ENCODE results near the gene NAA20.

The NAA20 gene

DNA sequence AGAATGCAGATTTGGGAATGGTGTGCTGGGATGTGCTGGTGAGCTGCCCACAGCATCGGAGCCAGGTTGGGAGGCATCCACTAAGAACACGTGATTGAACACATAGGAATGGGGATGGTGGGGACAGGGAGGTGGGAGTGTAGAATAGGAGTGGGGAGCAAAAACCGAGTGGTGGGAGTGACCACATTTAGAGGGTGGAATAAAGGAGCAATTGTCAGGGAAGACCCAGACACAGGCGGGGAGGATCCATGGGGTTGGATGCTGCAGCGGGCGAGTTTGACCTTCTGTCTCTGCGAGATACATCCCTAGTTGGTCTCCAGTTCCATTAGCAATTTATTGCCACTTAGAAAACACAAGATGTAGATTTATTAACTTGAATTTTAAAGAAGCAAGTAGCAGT is 4.7 kb downstream of the NAA20 start:
- DNase-seq, result no peak

DNA sequence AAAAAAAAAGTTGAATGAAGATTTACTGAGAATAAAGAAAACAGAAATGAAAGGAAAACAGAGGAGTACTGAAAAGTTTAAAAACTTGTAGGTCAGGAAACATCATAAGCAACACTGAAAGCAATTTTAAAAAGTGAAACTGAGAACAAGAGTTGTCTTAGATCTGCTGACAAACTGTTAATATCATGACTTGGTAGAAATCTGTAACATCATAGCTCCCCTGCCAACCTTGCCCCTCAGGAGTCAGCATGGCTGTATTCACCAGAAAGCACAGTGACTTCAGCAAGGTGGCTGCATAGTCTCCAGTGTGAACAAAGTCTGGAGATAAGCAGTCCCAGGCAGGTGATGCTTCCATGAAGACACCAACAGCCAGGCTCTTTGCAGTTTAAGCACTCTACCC is 5.3 kb downstream of the NAA20 start:
- no peak for DNase-seq

DNA sequence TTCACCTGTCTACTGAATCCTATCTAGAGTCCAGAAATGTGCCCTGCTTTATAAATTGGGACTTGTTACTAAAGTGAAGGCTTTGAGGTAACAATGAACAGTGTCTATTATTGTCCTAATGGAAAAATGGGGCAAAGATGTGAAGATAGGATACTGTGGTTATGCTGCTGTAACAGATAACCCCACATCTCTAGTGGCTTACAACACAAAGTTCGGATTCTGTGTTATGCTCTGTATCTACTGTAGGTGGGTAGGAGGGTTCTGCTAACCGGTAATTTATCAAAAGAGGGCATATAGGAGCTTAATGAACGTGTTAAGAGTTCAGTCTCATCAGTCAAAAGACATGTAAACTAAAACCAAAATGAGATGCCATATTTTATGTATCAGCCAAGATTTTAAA is 6.2 kb downstream of the NAA20 start:
- DNase-seq, result no peak

DNA sequence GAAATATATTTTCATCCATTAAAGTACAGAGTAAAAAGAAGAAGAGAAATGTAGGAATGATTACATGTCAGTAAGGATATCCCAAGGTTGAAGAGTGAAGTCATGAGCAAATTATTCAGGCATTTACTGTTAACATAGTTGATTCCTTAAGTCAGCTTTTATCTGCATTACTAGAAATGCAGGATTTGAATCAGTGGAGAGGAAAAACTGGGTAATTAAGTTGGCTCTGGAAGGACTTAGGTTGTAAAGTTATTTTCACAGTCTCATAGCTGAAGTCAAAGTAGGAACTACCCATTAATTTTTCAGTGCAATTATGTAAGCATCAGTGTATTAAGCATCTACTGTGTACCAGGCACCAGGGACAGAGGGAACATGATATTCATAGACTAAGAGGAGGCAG is 7.8 kb downstream of the NAA20 start:
- DNase-seq, result no peak

DNA sequence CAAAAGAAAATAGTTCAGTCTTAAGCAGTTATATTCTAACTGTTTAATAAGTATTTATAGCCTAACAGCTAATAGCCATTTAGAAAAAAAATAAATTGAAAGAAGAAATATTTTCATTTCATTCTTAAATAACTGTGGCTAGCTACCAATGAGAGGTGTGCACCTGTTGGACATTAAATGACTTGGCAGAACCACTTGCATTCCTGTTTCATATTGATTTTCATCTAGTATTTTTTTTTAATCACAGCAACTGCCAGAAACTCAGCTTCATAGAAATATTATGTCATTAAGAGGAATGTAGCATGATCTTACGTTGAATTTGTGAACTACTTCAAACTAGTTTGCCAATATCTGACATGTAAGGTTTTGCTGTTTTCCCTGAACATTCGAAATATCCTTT is 10.1 kb downstream of the NAA20 start:
- no peak for DNase-seq

DNA sequence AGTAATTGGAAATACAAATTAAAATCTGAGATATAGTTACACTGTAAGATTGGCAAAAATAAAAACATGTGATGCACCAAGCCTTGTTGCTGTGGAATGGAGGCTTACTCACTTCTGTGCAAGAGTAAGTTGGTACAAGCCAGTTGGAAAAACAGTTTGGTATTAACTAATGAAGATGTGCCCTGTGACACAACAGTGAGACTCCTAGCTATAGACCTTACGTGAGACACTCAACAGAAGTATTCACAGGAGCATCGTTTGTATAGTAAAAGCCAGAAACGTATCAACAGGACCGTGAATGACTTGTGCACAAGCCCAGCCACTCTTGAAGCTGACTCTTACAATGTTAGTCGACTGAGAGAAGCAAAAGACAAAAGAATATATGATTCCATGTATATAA is 14.6 kb downstream of the NAA20 start:
- DNase-seq, result no peak

DNA sequence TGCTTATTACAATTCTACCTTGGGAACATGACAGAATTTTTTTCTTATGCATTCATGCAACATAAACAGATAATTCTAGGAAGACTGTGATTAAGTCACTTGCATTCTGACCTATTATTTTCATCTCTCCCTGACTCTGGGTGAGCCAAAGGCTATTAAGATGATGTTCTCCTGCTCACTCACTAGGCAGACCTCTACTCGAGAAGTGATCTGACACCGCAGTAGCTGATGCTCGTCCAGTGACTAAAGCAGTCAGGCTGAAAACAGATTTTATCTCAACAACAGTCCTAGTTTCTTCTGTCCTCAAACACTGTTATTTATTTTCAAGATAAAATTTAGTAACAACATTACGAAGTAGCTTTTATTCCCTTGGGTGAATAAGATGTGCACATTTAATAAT is 17.3 kb downstream of the NAA20 start:
- no peak for DNase-seq

DNA sequence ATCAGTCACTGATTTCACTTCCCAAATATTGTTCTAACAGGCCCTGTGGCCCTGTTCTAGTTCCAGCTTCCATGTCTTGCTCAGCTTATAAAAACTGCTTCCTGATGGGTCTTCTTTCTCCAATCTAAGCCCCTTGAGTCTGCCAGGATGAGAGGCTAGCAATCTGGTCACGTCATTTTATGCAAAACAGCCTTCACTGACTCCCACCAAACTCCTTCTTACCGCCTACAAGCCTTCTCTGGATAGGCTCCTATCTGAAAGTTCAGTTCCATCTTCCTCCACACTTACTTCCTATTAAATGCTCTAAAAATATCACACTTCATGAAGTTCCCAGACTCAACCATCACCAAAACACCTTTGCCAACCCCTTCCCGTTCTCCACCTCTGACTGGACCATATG is 19.6 kb downstream of the NAA20 start:
- DNase-seq, result no peak

DNA sequence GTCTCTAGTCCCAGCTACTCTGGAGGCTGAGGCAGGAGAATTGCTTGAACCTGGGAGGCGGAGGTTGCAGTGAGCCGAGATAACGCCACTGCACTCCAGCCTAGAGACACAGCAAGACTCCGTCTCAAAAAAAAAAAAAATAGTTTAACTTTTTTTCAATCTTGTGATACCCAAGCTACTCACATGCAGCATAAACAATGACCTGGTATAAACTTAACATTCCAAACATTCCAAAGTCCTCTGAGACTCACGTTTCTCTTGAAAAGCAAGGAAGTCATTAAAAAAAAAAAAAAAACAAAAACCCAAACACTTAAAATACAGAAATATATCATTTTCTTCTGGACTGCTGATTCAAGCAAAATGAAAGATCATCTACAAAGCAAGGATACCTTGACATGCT is 20.8 kb downstream of the NAA20 start:
- no peak for DNase-seq

DNA sequence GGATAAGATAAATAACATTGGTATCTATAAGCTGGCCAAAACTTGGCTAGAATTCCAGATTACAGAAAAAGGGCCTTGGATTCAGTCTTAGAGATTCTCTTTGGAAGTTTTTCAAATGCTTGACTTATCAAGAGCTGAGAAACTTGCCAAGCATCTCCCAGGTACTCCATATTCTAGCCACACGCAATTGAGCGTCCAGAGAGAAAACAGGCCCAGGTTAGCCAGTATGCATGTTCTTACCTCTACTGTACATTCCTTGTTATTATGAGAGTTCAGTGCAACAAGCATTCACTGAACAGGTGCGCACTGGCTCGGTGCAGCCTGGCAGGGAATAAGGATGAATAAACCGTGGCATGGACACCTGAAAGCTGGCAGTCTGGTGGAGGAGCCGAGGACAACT is 21.4 kb downstream of the NAA20 start:
- DNase-seq, result no peak

DNA sequence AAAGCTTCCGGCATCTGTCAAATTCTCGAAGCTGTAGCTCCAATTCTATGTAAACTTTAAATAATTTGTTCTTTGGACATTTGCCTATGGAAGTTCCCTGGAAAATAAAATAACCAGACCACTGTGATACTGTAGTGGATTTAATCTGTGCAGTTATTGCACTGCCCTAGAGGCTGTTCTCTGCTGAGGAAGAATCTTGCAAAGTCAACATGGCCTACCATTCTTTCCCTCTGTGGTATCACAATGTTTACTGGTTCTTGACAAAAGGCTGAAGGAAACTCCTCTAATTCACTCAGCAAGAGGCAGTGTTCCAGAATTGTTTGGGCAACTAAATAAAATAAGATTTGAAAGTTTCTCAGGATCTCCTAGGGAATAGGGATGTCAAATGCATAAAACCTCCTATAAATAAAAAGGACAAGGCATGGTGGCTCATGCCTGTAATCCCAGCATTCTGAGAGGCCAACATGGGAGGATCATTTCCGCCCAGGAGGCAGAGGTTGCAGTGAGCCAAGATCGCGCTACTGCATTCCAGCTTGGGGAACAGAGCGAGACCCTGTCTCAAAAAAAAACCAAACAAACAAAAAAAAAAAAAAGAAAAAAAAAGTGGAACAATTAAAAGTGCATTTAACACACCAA is 22.7 kb downstream of the NAA20 start:
- DNase-seq, result no peak

DNA sequence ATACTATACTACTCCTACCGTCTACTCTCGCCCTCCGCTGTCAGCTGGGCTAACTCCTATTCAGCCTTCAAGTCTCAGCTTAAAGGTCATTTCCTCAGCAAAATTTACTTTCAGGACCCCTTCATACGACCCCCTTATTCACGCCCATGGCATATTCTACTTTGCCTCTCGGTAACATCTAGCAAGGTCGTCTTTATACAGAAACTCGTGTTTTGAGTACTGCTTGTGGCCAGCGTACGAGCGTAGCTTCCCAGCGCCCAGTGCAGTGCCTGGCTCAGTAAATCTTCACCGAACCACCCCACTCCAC is 34.6 kb downstream of the NAA20 start:
- DNase-seq, result no peak

DNA sequence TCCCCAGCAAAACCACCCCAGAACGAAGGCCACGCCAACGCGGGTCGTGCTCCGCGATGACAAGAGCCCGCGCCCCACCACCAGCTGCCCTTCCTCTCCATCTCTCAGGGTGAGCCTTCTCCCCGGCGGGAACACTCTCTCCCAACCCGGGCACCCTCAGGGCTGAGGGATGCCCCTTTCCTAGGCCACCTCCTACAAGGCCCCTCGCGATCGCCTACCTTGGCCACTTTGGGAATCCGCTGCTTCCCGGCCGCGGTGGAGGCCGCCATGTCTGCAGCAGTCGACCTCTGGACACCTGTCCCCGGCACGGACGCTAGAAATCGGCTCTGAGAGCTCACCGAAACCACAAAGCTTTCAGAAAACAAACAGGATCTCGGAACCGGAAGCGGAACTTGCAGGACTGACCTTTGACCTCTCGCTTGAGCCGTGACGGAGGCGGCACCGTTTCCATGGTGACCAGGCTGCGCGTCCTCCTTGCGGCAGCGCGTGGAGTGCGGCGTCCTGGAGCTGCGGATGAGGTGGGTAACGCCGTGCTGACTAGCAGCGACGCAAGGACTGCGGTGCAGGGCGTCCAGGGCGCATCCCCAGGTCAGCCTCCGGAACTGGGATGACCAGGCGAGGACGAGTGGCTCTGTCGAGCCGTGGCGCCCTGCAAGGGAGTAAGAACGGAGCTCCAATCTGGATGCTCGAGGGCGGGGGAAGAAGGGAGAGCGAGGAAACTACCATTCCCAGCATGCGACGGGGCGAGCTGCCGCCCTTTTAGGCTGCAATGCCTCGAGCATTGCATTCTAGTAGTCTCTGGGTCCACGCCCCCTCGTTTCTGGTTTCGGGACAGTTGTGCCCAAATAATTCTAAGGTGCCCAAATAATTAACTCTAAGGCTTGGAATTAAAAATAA is 35.2 kb downstream of the NAA20 start, which contains the start of the genes CFAP61 and CRNKL1:
Gene CFAP61, plus strand, starts transcription at position 459 of the 897 bp plus-strand sequence. CDS start 4,122 bp downstream, outside the sequence.
Gene CRNKL1, minus strand, starts transcription at position 393 of the 897 bp plus-strand sequence. Its CDS starts 124 bp downstream, at position 269.
- peak; percentile 93 for DNase-seq

DNA sequence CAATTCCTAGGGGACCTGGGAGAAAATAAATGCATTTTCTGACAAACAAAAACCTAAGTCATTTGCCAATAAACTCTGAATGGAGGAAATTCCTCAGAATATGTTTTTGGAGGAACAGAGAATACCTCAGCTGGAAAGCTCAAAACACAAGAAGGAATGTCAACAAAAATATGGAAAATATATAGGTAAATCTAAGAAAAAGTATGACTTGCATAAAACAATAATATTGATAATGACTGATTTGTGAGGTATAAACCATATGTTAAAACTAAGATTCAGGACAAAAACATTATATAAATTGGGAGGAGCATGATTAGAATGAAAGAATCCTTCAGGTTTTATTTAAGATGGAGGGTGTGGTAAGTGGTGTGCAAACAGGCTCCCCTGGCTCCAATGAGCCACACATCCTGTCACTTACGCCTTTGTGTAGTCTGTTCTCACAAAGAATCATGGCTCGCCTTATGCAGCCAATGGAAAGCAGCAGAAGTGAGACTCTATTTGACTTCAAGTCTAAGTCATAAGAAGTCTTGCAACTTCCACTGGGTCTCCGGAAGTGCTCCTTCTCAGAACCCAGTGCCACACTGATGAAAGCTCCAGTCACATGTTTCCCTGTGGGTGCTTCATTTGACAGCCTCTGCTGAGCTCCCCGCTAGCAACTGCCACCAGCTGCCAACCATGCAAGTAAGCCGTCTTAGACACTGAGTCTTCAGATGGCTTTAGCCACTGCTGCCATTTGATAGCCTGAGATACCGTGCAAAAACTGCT is 43.3 kb downstream of the NAA20 start:
- no peak for DNase-seq

DNA sequence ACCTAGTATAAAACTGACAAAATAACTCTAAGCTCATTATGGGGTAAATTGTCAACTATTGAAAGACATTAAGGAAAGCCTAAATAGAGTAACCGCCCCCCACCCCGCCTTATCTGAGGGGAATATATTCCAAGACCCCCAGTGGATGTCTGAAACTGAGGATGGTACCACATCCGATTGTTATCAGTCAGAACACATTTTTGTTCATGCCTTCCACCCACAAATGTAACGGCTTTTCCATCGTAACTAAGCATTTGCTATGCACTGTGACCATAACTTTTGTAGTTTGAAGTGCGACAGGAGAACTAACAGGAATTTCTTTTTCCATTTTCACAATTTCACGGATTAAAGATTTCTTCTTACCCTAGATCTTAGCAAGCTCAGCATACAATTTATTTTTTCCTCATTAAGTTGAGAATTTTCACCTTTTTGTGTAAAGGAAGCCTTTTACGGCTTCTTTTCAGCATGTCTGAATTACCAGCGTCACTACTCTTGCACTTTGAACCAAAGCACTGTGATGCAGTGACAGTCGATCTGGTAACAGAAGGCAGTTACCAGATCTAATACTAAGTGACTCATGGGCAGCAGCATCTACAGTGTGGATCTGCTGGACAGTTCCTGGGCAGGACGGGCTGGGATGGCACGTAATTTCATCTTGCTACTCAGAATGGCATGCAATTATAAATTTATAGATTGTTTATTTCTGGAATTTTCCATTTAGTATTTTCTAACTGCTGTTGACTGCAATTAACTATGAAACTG is 47.0 kb downstream of the NAA20 start:
- no peak for DNase-seq

DNA sequence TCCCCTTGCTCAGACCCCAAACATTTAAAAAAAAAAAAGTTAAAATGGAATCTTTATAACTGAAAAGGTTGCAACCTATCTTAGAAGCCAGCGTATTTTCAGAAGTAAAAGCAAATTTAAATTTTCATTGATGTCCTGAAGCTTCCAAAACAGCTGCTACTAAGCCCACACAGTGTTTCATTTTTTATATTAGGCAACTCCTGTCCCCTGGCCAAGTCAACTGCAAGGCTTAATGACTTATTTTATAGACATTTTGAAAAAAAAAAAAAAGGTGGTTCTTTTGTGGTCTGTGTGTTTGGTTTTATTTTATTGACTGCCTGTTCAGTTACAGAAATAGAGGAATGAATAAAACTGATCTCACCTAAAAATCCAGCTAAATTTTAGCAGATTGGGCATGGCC is 48.2 kb downstream of the NAA20 start:
- no peak for DNase-seq

DNA sequence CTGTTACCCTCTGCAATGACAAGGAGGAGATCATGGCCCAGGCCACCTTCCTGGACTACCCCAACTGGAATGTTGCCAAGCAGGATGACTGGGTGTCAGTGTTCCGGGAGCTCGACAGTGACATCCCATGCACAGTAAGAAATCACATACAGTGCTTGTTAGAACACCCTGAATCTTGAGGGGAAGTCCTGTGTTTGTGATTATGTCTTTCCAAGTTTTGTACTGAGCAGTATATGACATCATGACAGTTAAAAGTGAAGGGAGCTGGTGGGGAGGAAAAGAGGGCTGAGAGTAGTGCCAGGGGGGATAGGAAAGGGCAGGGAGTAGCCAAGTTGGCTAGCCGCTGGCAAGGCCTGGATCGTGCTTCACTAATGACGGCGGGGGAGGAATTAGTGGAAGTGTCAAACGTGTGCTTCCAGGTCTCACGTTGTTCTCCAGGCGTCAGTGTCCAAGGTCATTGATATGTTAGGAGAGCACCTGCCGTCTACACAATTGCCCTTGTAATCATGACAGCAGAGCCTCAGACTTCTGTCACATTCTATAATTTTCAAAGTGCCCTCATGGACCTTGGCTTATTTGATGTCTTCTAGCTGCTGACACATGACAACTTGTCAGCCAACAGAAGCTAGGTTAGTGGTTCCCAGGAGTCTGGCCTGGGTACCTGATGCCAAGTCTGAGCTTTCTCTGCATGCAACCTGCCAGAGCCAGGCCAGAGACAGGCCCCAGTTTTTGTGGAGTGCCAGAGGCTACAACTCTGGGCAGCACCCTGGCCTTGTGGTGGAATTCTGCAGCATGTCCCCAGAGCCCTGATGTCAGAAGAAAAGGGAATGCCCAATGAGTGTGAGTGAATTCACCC is 53.9 kb downstream of the NAA20 start:
- peak; percentile 14 for DNase-seq

DNA sequence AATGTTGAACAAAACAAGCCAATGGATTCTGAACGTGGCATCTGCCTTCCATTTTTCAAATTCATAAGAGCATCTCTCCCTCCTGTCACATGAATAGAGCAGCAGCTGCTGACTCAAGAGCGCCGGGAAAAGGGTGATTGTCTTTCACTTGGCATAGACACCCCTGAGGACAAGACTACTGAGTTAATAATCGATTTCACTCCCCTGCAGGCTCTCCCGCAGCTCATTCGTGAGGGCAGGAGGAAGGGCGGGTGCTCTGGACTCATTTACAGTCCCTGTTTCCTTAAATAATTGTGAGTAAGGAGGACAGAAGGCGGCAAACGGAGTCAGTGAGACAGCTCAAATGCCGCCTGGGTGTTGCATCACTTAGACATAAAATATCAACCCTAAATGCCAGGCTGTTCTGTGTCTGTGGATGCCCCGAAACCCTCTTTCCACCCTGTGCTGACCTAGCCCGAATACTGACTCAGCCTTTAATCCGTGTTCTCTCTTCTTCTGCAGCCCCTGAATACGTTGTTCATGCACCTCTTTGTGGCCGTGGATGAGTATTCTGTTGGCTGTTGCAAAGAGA is 56.7 kb downstream of the NAA20 start:
- peak; percentile 83 for DNase-seq

DNA sequence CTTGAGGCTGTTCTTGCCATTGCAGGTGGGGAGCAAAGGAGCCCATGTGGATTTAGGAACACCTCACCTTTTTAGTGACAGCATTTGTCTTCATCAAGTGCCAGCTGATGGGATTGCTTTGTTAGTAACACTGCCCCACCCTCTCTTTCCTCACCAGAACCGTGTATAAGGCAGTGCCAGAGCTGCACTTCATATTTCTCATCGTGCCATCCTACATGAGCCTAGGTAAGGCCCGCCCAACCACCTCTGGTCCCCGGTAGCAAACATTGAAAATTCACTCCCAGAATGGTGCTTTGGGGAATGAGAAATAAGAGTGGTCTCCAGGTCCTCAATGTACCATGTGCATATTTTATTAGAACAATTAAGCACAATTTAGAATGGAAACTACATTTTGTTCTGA is 57.9 kb downstream of the NAA20 start:
- DNase-seq, result no peak

DNA sequence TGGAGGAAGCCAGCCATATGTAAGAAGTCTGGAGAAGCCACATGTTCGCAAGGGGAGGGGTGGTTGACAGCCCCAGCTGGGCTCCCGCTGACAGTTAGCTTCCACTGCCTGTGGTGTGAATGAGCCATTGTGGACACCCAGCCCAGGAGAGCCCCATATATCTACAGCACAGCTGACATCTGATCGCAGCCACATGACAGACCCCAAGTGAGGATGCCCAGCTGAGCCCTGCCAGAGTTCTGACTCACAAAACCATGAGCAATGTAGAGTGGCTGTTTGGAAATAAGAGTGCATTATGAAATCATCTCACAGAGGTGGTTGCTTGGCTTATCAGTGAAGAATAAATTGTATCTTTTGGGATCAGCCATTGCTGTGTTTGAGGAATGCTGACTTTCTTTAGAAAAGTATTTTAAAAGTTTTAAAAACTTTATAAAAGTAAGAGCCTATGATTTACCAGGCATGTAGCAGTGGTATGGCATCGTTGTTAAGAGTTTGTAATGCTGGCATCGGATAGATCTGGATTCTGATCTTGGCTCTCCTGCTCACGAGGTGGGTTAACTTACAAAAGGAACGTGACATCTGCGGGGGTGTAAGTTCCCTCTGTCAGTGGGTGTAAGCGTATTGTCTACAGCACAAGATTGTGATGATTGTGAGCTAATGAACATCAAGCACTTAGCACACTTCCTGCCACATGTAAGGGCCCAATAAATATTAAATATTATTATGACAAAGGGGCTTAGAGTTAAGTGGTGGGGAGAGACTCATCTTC is 59.3 kb downstream of the NAA20 start:
- DNase-seq, result no peak

DNA sequence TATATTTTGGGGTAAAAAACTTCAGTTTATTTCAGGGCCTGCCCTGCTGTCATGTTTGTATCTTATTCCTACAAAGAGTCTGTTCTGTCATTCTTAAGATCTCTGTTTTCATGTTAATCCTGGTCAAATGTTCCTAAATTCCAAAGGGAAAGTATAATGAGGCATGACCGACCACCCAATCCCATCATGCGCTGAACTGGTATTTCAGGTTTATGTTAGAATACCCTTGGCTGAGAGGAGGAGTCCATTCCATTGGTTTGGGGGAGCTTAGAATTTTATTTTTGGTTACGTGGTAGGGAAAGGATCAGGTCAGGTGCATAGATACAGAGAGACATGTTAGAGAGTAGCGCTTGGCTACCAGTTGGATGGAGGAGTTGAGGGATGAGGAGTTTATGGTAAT is 60.9 kb downstream of the NAA20 start:
- DNase-seq, result no peak

Data from NCI-H1092 (cell line).